SK-N-SH treated with all-trans-retinoic acid at 6 μM for 48 hours (cell line): ENCODE data around the gene ZNF274.

Experiments
- ATAC-seq: fragments of 200-7000 bp; cut with Tn5 transposase; 3 replicates; pipeline ENCODE4 v1.9.1; 2020; ENCODE audit warnings: mild to moderate bottlenecking, moderate library complexity
- ARNTL ChIP-seq: fragments of 450-650 bp; formaldehyde crosslinking; IDR thresholded peaks from 2 replicates; pipeline ENCODE4 v1.5.0; 2020; ENCODE audit warnings: low read depth, mild to moderate bottlenecking, moderate library complexity, borderline replicate concordance
- BACH2 ChIP-seq: fragments of 250-450 bp; sonication (Bioruptor Pico); IDR thresholded peaks from 2 replicates; pipeline ENCODE4 v1.9.0; 2021; ENCODE audit warnings: mild to moderate bottlenecking, borderline replicate concordance
- CREB5 ChIP-seq: fragments of 250-450 bp; sonication (Bioruptor Pico); IDR thresholded peaks from 2 replicates; pipeline ENCODE4 v1.5.1; 2020; ENCODE audit warnings: low read depth, mild to moderate bottlenecking, moderate library complexity
- CSDC2 ChIP-seq: fragments of 250-450 bp; sonication (Bioruptor Pico); IDR thresholded peaks from 2 replicates; pipeline ENCODE4 v1.5.0; 2020; ENCODE audit warnings: mild to moderate bottlenecking, moderate library complexity
- CSRNP3 ChIP-seq: fragments of 250-450 bp; sonication (Bioruptor Pico); IDR thresholded peaks from 2 replicates; pipeline ENCODE4 v1.5.1; 2021; ENCODE audit warnings: mild to moderate bottlenecking, moderate library complexity
- ESRRG ChIP-seq: fragments of 250-450 bp; sonication (Bioruptor Pico); IDR thresholded peaks from 2 replicates; pipeline ENCODE4 v1.6.1; 2021; ENCODE audit warnings: mild to moderate bottlenecking
- GLIS3 ChIP-seq: fragments of 250-450 bp; sonication (Bioruptor Pico); IDR thresholded peaks from 2 replicates; pipeline ENCODE4 v1.5.0; 2020; ENCODE audit warnings: mild to moderate bottlenecking, moderate library complexity
- ISL1 ChIP-seq: fragments of 250-450 bp; sonication (Bioruptor Pico); IDR thresholded peaks from 2 replicates; pipeline ENCODE4 v2.1.2; 2022; ENCODE audit warnings: mild to moderate bottlenecking, moderate library complexity
- OSR1 ChIP-seq: fragments of 250-450 bp; sonication (Bioruptor Pico); IDR thresholded peaks from 2 replicates; pipeline ENCODE4 v1.8.0; 2022; ENCODE audit warnings: moderate library complexity, mild to moderate bottlenecking, inconsistent platforms
- POU6F1 ChIP-seq: fragments of 250-450 bp; sonication (Bioruptor Pico); IDR thresholded peaks from 2 replicates; pipeline ENCODE4 v1.8.0; 2021; ENCODE audit warnings: low read depth, mild to moderate bottlenecking, moderate library complexity, borderline replicate concordance
- PPARA ChIP-seq: fragments of 250-450 bp; sonication (Bioruptor Pico); IDR thresholded peaks from 2 replicates; pipeline ENCODE4 v1.5.0; 2020; ENCODE audit warnings: mild to moderate bottlenecking, borderline replicate concordance
- RARB ChIP-seq: fragments of 250-450 bp; sonication (Bioruptor Pico); IDR thresholded peaks from 2 replicates; pipeline ENCODE4 v1.8.0; 2021; ENCODE audit warnings: mild to moderate bottlenecking, moderate library complexity
- SNAI2 ChIP-seq: fragments of 250-450 bp; sonication (Bioruptor Pico); IDR thresholded peaks from 2 replicates; pipeline ENCODE4 v1.5.0; 2020; ENCODE audit warnings: mild to moderate bottlenecking, moderate library complexity
- TCF4 ChIP-seq: fragments of 250-450 bp; sonication (Bioruptor Pico); IDR thresholded peaks from 2 replicates; pipeline ENCODE4 v1.8.0; 2021; ENCODE audit warnings: mild to moderate bottlenecking, moderate library complexity, borderline replicate concordance
- TOX ChIP-seq: fragments of 250-450 bp; sonication (Bioruptor Pico); IDR thresholded peaks from 2 replicates; pipeline ENCODE4 v1.8.0; 2021; ENCODE audit warnings: mild to moderate bottlenecking, moderate library complexity, borderline replicate concordance
- TSHZ2 ChIP-seq: fragments of 250-450 bp; sonication (Bioruptor Pico); IDR thresholded peaks from 2 replicates; pipeline ENCODE4 v1.5.0; 2020; ENCODE audit warnings: mild to moderate bottlenecking, moderate library complexity
- ZC3H10 ChIP-seq: fragments of 250-450 bp; sonication (Bioruptor Pico); IDR thresholded peaks from 2 replicates; pipeline ENCODE4 v1.5.1; 2021; ENCODE audit warnings: mild to moderate bottlenecking, moderate library complexity
- ZFP3 ChIP-seq: fragments of 250-450 bp; sonication (Bioruptor Pico); IDR thresholded peaks from 2 replicates; pipeline ENCODE4 v1.5.0; 2020; ENCODE audit warnings: mild to moderate bottlenecking, moderate library complexity
- ZFP30 ChIP-seq: fragments of 450-650 bp; formaldehyde crosslinking; IDR thresholded peaks from 2 replicates; pipeline ENCODE4 v1.5.0; 2022; ENCODE audit warnings: mild to moderate bottlenecking, moderate library complexity
- ZNF565 ChIP-seq: fragments of 450-650 bp; formaldehyde crosslinking; conservative IDR thresholded peaks from 2 replicates; pipeline ENCODE4 v1.5.0; 2020; ENCODE audit warnings: low read depth, mild to moderate bottlenecking, moderate library complexity
- ZNF70 ChIP-seq: fragments of 450-650 bp; formaldehyde crosslinking; IDR thresholded peaks from 2 replicates; pipeline ENCODE4 v1.5.0; 2020; ENCODE audit warnings: mild to moderate bottlenecking, moderate library complexity
- ZNF8 ChIP-seq: fragments of 450-650 bp; formaldehyde crosslinking; IDR thresholded peaks from 2 replicates; pipeline ENCODE4 v1.5.0; 2020; ENCODE audit warnings: mild to moderate bottlenecking, moderate library complexity

The ZNF274 gene

GRCh38 chr19:58217069-58217481 is 34.2 kb downstream of the ZNF274 start:
- ATAC-seq, result no peak
- TF ChIP-seq ARNTL (CRISPR knock-in tag) (no peak), ISL1 (CRISPR knock-in tag) (no peak), OSR1 (CRISPR knock-in tag) (no peak), TCF4 (CRISPR knock-in tag) (no peak), RARB (CRISPR knock-in tag) (no peak), CREB5 (CRISPR knock-in tag) (no peak), GLIS3 (no peak), ESRRG (no peak), ZNF565 (CRISPR knock-in tag) (no peak), CSDC2 (CRISPR knock-in tag) (no peak), POU6F1 (CRISPR knock-in tag) (no peak), TOX (CRISPR knock-in tag) (no peak), ZNF8 (CRISPR knock-in tag) (no peak), BACH2 (CRISPR knock-in tag) (no peak), CSRNP3 (CRISPR knock-in tag) (no peak), TSHZ2 (CRISPR knock-in tag) (no peak), ZFP30 (CRISPR knock-in tag) (no peak), ZNF70 (CRISPR knock-in tag) (no peak), PPARA (CRISPR knock-in tag) (no peak), SNAI2 (no peak)

GRCh38 chr19:58217607-58218391 is 34.9 kb downstream of the ZNF274 start:
- no peak for ATAC-seq

More at GRCh38 chr19:58217607-58218391, 34.9 kb downstream of the ZNF274 start:
- TF ChIP-seq CSDC2 (CRISPR knock-in tag) (no peak), ZNF565 (CRISPR knock-in tag) (no peak), ZC3H10 (CRISPR knock-in tag) (no peak), TCF4 (CRISPR knock-in tag) (no peak), POU6F1 (CRISPR knock-in tag) (no peak), CREB5 (CRISPR knock-in tag) (no peak), SNAI2 (no peak), ZFP30 (CRISPR knock-in tag) (no peak), ESRRG (no peak), BACH2 (CRISPR knock-in tag) (no peak), OSR1 (CRISPR knock-in tag) (no peak), ZFP3 (CRISPR knock-in tag) (no peak), RARB (CRISPR knock-in tag) (no peak), ZNF70 (CRISPR knock-in tag) (no peak), ARNTL (CRISPR knock-in tag) (no peak)
- TF ChIP-seq, all 23 proteins: peak for 0
